Sigmoid colon (tissue), 3 donors: ENCODE results near the gene TMPRSS4.

Experiments
- POLR2A ChIP-seq, 2 donors: fragments of 450-650 bp; IDR thresholded peaks; one replicate each; pipeline ENCODE4 v1.6.1; 2016; ENCODE audit warnings: antibody characterized with exemption in 2 of 2, mild to moderate bottlenecking in 2 of 2, moderate library complexity in 2 of 2
- TF ChIP-seq, protein P1 (sequence below), 4 experiments: fragments of 450-650 bp in 3 of 4; fragments of 200-600 bp in 1 of 4; IDR thresholded peaks; one replicate each; pipeline ENCODE4 v1.5.1; 2016 to 2019; ENCODE audit warnings: antibody characterized with exemption in 4 of 4, mild to moderate bottlenecking in 3 of 4, moderate library complexity in 2 of 4

DNA sequence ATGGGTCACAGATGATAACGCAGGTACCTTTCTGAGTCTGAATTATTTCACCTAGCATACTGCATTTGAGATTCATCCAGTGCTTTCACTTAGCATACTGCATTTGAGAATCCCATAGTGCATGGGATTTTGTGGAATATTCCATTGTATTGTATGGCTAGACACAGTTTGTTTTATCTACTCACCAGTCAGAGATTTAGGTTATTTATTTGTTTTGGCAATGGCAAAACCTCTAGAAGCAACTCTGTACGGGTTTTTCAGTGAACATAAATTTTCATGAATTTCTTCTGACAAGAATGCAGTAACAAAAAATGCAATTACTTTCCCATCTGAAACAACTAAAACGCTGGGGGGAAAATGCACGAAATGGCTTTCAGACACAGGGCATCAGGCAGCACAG lies 51.4 kb downstream of the TMPRSS4 start:
- TF ChIP-seq, protein P1, sequence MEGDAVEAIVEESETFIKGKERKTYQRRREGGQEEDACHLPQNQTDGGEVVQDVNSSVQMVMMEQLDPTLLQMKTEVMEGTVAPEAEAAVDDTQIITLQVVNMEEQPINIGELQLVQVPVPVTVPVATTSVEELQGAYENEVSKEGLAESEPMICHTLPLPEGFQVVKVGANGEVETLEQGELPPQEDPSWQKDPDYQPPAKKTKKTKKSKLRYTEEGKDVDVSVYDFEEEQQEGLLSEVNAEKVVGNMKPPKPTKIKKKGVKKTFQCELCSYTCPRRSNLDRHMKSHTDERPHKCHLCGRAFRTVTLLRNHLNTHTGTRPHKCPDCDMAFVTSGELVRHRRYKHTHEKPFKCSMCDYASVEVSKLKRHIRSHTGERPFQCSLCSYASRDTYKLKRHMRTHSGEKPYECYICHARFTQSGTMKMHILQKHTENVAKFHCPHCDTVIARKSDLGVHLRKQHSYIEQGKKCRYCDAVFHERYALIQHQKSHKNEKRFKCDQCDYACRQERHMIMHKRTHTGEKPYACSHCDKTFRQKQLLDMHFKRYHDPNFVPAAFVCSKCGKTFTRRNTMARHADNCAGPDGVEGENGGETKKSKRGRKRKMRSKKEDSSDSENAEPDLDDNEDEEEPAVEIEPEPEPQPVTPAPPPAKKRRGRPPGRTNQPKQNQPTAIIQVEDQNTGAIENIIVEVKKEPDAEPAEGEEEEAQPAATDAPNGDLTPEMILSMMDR (IDR thresholded peaks at IDR 0.05) = no peak
- TF ChIP-seq POLR2A (IDR thresholded peaks at IDR 0.05) = no peak
